ENCODE results near the gene AMZ2.
A peak's percentile ranks its signal among the peaks of the same experiment; 100 is the strongest.
"Not testable (repeated sequence)": the region's sequence is repeated elsewhere in the genome, so short reads cannot be mapped to it uniquely, and the experiment has no call there.

AMZ2 gene

DNA sequence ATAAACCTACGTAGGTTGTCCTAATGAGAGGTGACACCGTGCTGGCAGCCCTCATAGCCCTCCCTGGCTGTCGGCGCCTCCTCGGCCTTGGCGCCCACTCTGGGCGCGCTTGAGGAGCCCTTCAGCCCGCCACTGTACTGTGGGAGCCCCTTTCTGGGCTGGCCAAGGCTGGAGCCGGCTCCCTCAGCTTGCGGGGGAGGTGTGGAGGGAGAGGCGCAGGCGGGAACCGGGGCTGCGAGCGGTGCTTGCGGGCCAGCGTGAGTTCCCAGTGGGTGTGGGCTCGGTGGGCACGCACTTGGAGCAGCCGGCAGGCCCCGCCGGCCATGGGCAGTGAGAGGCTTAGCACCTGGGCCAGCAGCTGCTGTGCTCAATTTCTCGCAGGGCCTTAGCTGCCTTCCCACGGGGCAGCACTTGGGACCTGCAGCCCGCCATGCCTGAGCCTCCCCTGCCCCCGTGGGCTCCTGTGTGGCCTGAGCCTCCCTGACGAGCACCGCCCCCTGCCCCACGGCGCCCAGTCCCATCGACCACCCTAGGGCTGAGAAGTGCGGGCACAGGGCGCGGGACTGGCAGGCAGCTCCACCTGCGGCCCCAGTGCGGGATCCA, 40.1 kb upstream of the AMZ2 start:
- H3K79me2 ChIP-seq (ENCODE audit: control insufficient read depth, insufficient read depth, low read length), result no peaks in the 10 kb centered on the region
- H3K4me3 ChIP-seq (ENCODE audit: low read length), result no peak overlapping the region
- no peak overlapping the region for H3K4me2 ChIP-seq (ENCODE audit: low read length)
- H2AK5ac ChIP-seq (ENCODE audit: low read length), result no peak overlapping the region
- no peak overlapping the region for H3K56ac ChIP-seq (ENCODE audit: low read length)
- H3K79me1 ChIP-seq (ENCODE audit: low read length), result no peaks in the 10 kb centered on the region
- H3K23ac ChIP-seq (ENCODE audit: low read length), result no peak overlapping the region
- H2BK5ac ChIP-seq (ENCODE audit: low read length), result no peak overlapping the region
- H4K5ac ChIP-seq (ENCODE audit: low read length), result no peak overlapping the region
- no peaks in the 10 kb centered on the region for H3K36me3 ChIP-seq (ENCODE audit: control insufficient read depth, insufficient read depth, low read length)
- H4K8ac ChIP-seq (ENCODE audit: low read depth, low read length), result no peak overlapping the region
- no peak overlapping the region for H3K9ac ChIP-seq (ENCODE audit: low read length)
- H2BK15ac ChIP-seq (replicated peaks; ENCODE audit: low read depth), result no peak overlapping the region
- no peak for DNase-seq
- no peak overlapping the region for H3K18ac ChIP-seq (ENCODE audit: low read length)
- H3K4ac ChIP-seq (ENCODE audit: low read depth, low read length), result no peak overlapping the region
- WGBS (ENCODE audit: extremely low coverage, insufficient coverage, low lambda C conversion rate), result no CpG with 5 or more reads among the region's 37 CpGs
- H2BK120ac ChIP-seq (ENCODE audit: low read depth, low read length), result no peak overlapping the region
- H3K27ac ChIP-seq (ENCODE audit: low read depth, low read length), result no peak overlapping the region
- H3K27me3 ChIP-seq (ENCODE audit: insufficient read depth, low read length, poor library complexity), result peaks cover 4% of the 10 kb centered on the region
- peaks cover 3% of the 10 kb centered on the region for H3K4me1 ChIP-seq (ENCODE audit: control insufficient read depth, low read depth, low read length)

- H2BK5ac ChIP-seq (ENCODE audit: low read length); H4K5ac ChIP-seq (ENCODE audit: low read length); H3K4me3 ChIP-seq (ENCODE audit: low read length); H3K4me1 ChIP-seq (ENCODE audit: control insufficient read depth, low read depth, low read length); H3K27ac ChIP-seq (ENCODE audit: low read depth, low read length); H3K79me1 ChIP-seq (ENCODE audit: low read length); H2BK15ac ChIP-seq (replicated peaks; ENCODE audit: low read depth); H3K9ac ChIP-seq (ENCODE audit: low read length); H3K4me2 ChIP-seq (ENCODE audit: low read length); H3K4ac ChIP-seq (ENCODE audit: low read depth, low read length); H2AK5ac ChIP-seq (ENCODE audit: low read length); H3K18ac ChIP-seq (ENCODE audit: low read length); H3K23ac ChIP-seq (ENCODE audit: low read length); H3K56ac ChIP-seq (ENCODE audit: low read length); H4K8ac ChIP-seq (ENCODE audit: low read depth, low read length); H2BK120ac ChIP-seq (ENCODE audit: low read depth, low read length); H3K36me3 ChIP-seq (ENCODE audit: control insufficient read depth, insufficient read depth, low read length); H3K79me2 ChIP-seq (ENCODE audit: control insufficient read depth, insufficient read depth, low read length); H3K27me3 ChIP-seq (ENCODE audit: insufficient read depth, low read length, poor library complexity); DNase-seq: not testable (repeated sequence)
- no CpG with 5 or more reads among the region's 19 CpGs for WGBS (ENCODE audit: extremely low coverage, insufficient coverage, low lambda C conversion rate)
Measured at GRCh38 chr17:68208651-68209050, 39.2 kb upstream of the AMZ2 start.

DNA sequence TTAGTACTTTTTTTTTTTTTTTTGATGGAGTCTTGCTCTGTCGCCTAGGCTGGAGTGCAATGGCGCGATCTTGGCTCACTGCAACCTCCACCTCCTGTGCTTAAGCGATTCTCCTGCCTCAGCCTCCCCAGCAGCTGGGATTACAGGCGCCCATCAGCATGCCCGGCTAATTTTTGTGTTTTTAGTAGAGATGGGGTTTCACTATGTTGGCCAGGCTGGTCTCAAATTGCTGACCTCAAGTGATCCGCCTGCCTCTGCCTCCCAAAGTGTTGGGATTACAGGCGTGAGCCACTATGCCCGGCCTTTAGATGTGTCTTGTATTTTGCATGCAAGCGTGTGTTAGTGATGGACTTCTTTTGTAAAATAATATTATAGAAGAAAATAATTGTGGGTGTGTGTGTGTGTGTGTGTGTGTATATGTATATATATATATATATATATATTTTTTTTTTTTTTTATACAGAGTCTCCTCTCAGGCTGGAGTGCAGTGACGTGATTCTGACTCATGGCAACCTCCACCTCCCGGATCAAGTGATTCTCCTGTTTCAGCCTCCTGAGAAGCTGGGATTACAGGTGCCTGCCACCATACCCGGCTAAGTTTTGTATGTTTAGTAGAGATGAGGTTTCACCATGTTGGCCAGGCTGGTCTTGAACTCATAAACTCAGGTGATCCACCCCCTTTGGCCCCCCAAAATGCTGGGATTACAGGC, 38.5 kb upstream of the AMZ2 start:
- not testable (repeated sequence) for H2BK5ac ChIP-seq (ENCODE audit: low read length); H3K4me1 ChIP-seq (ENCODE audit: control insufficient read depth, low read depth, low read length); H3K23ac ChIP-seq (ENCODE audit: low read length); DNase-seq; H2AK5ac ChIP-seq (ENCODE audit: low read length); H3K9ac ChIP-seq (ENCODE audit: low read length); H3K4me3 ChIP-seq (ENCODE audit: low read length); H3K79me2 ChIP-seq (ENCODE audit: control insufficient read depth, insufficient read depth, low read length); H3K27ac ChIP-seq (ENCODE audit: low read depth, low read length); H3K79me1 ChIP-seq (ENCODE audit: low read length); H3K56ac ChIP-seq (ENCODE audit: low read length); H4K8ac ChIP-seq (ENCODE audit: low read depth, low read length); H3K36me3 ChIP-seq (ENCODE audit: control insufficient read depth, insufficient read depth, low read length); H3K27me3 ChIP-seq (ENCODE audit: insufficient read depth, low read length, poor library complexity); H3K18ac ChIP-seq (ENCODE audit: low read length); H3K4ac ChIP-seq (ENCODE audit: low read depth, low read length); H3K4me2 ChIP-seq (ENCODE audit: low read length); H2BK15ac ChIP-seq (replicated peaks; ENCODE audit: low read depth); H4K5ac ChIP-seq (ENCODE audit: low read length); H2BK120ac ChIP-seq (ENCODE audit: low read depth, low read length)
- WGBS (ENCODE audit: extremely low coverage, insufficient coverage, low lambda C conversion rate), result 100% methylated on average over 1 of the region's 13 CpGs

GRCh38 chr17:68210570-68211315, 37.1 kb upstream of the AMZ2 start:
- Histone ChIP-seq H3K27me3 (ENCODE audit: insufficient read depth, low read length, poor library complexity) (no peaks in the 10 kb centered on the region), H4K8ac (ENCODE audit: low read depth, low read length) (no peak overlapping the region), H3K18ac (ENCODE audit: low read length) (no peak overlapping the region), H4K5ac (ENCODE audit: low read length) (no peak overlapping the region), H3K23ac (ENCODE audit: low read length) (no peak overlapping the region), H3K79me1 (ENCODE audit: low read length) (no peaks in the 10 kb centered on the region), H3K4me3 (ENCODE audit: low read length) (no peak overlapping the region), H3K79me2 (ENCODE audit: control insufficient read depth, insufficient read depth, low read length) (no peaks in the 10 kb centered on the region), H3K4me1 (ENCODE audit: control insufficient read depth, low read depth, low read length) (peaks cover 3% of the 10 kb centered on the region), H3K56ac (ENCODE audit: low read length) (no peak overlapping the region), H3K27ac (ENCODE audit: low read depth, low read length) (no peak overlapping the region), H2BK120ac (ENCODE audit: low read depth, low read length) (no peak overlapping the region), H2BK15ac (replicated peaks; ENCODE audit: low read depth) (no peak overlapping the region), H2AK5ac (ENCODE audit: low read length) (no peak overlapping the region), H3K4me2 (ENCODE audit: low read length) (no peak overlapping the region), H3K36me3 (ENCODE audit: control insufficient read depth, insufficient read depth, low read length) (no peaks in the 10 kb centered on the region), H3K4ac (ENCODE audit: low read depth, low read length) (no peak overlapping the region), H3K9ac (ENCODE audit: low read length) (no peak overlapping the region), H2BK5ac (ENCODE audit: low read length) (no peak overlapping the region)
- DNase-seq, result peak; percentile 22
- no CpG with 5 or more reads among the region's 10 CpGs for WGBS (ENCODE audit: extremely low coverage, insufficient coverage, low lambda C conversion rate)

GRCh38 chr17:68213428-68214411, 34.1 kb upstream of the AMZ2 start:
- not testable (repeated sequence) for H2AK5ac ChIP-seq (ENCODE audit: low read length); H3K4me1 ChIP-seq (ENCODE audit: control insufficient read depth, low read depth, low read length); H3K79me1 ChIP-seq (ENCODE audit: low read length); H3K36me3 ChIP-seq (ENCODE audit: control insufficient read depth, insufficient read depth, low read length); H3K4me2 ChIP-seq (ENCODE audit: low read length); H2BK5ac ChIP-seq (ENCODE audit: low read length); H4K8ac ChIP-seq (ENCODE audit: low read depth, low read length); H2BK120ac ChIP-seq (ENCODE audit: low read depth, low read length); H4K5ac ChIP-seq (ENCODE audit: low read length); H3K27ac ChIP-seq (ENCODE audit: low read depth, low read length); H3K27me3 ChIP-seq (ENCODE audit: insufficient read depth, low read length, poor library complexity); H3K4me3 ChIP-seq (ENCODE audit: low read length); H3K18ac ChIP-seq (ENCODE audit: low read length); H3K79me2 ChIP-seq (ENCODE audit: control insufficient read depth, insufficient read depth, low read length); H3K9ac ChIP-seq (ENCODE audit: low read length); H3K4ac ChIP-seq (ENCODE audit: low read depth, low read length); DNase-seq; H3K23ac ChIP-seq (ENCODE audit: low read length); H2BK15ac ChIP-seq (replicated peaks; ENCODE audit: low read depth); H3K56ac ChIP-seq (ENCODE audit: low read length)
- no CpG with 5 or more reads among the region's 11 CpGs for WGBS (ENCODE audit: extremely low coverage, insufficient coverage, low lambda C conversion rate)
